H9 (cell line): Measurements from ENCODE around the gene SKOR2. TPM values are rescaled to one million over a fixed set of nuclear protein-coding genes. Genes with fewer than 3 reads are reported as not detected.
"Not testable (repeated sequence)": the region's sequence is repeated elsewhere in the genome, so short reads cannot be mapped to it uniquely, and the experiment has no call there.

ENCODE experiments used
- DNase-seq: peaks from one replicate; pipeline ENCODE4 v3.0.0-alpha.2; 2017
- H2AFZ ChIP-seq: one replicate; pipeline ENCODE4 v1.6.1; 2013; ENCODE audit warnings: mild to moderate bottlenecking, low read length, control low read depth, moderate library complexity
- H2AK5ac ChIP-seq: 2 replicates; pipeline ENCODE4 v1.6.1; 2013; ENCODE audit warnings: low read length, control low read depth, mixed read lengths; ENCODE audit not compliant: insufficient read length
- H2BK120ac ChIP-seq: one replicate; pipeline ENCODE4 v1.6.1; 2013; ENCODE audit warnings: low read depth, mild to moderate bottlenecking, low read length, control low read depth, inconsistent platforms; ENCODE audit not compliant: poor library complexity, severe bottlenecking
- H2BK12ac ChIP-seq: 2 replicates; pipeline ENCODE4 v1.6.1; 2013; ENCODE audit warnings: low read length, control low read depth, mixed read lengths, low read depth; ENCODE audit not compliant: insufficient read length
- H2BK15ac ChIP-seq: 2 replicates; pipeline ENCODE4 v1.6.1; 2013; ENCODE audit warnings: low read depth, low read length, control low read depth
- H2BK20ac ChIP-seq: one replicate; pipeline ENCODE4 v1.6.1; 2013; ENCODE audit warnings: low read depth, mild to moderate bottlenecking, low read length, control low read depth, inconsistent platforms; ENCODE audit not compliant: poor library complexity, severe bottlenecking
- H2BK5ac ChIP-seq: 2 replicates; pipeline ENCODE4 v1.6.1; 2013; ENCODE audit warnings: low read length, control low read depth, mixed read lengths; ENCODE audit not compliant: insufficient read length
- H3K14ac ChIP-seq: 2 replicates; pipeline ENCODE4 v1.6.1; 2013; ENCODE audit warnings: low read length, control low read depth; ENCODE audit not compliant: insufficient read depth
- H3K18ac ChIP-seq: 2 replicates; pipeline ENCODE4 v1.6.1; 2013; ENCODE audit warnings: low read depth, mild to moderate bottlenecking, mixed read lengths, low read length, control low read depth; ENCODE audit not compliant: insufficient read length
- H3K23ac ChIP-seq: 2 replicates; pipeline ENCODE4 v1.6.1; 2013; ENCODE audit warnings: low read length, control low read depth, mixed read lengths, low read depth; ENCODE audit not compliant: insufficient read length
- H3K23me2 ChIP-seq: 2 replicates; pipeline ENCODE4 v1.6.1; 2013; ENCODE audit warnings: low read depth, mild to moderate bottlenecking, mixed read lengths, low read length, control low read depth; ENCODE audit not compliant: insufficient read length, poor library complexity, severe bottlenecking
- H3K27ac ChIP-seq: 2 replicates; pipeline ENCODE4 v1.5.1; 2013; ENCODE audit warnings: low read length, control low read depth, mixed read lengths, low read depth; ENCODE audit not compliant: insufficient read length
- H3K27me3 ChIP-seq: 2 replicates; pipeline ENCODE4 v1.6.1; 2013; ENCODE audit warnings: low read length, control low read depth, inconsistent platforms; ENCODE audit not compliant: insufficient read depth
- H3K4ac ChIP-seq: 2 replicates; pipeline ENCODE4 v1.6.1; 2013; ENCODE audit warnings: low read depth, mild to moderate bottlenecking, control low read depth, inconsistent platforms, low read length, moderate library complexity
- H3K4me1 ChIP-seq: 2 replicates; pipeline ENCODE4 v1.6.1; 2013; ENCODE audit warnings: low read length, control low read depth, inconsistent platforms; ENCODE audit not compliant: insufficient read depth
- H3K4me2 ChIP-seq: 2 replicates; pipeline ENCODE4 v1.6.1; 2013; ENCODE audit warnings: low read length, control low read depth, mixed read lengths; ENCODE audit not compliant: insufficient read length, insufficient read depth
- H3K56ac ChIP-seq: 2 replicates; pipeline ENCODE4 v1.6.1; 2013; ENCODE audit warnings: low read depth, mild to moderate bottlenecking, mixed read lengths, low read length, control low read depth; ENCODE audit not compliant: insufficient read length
- H3K79me1 ChIP-seq: 2 replicates; pipeline ENCODE4 v1.6.1; 2013; ENCODE audit warnings: low read depth, mild to moderate bottlenecking, moderate library complexity, low read length, control low read depth, inconsistent platforms; ENCODE audit not compliant: insufficient read depth, poor library complexity, severe bottlenecking
- H3K79me2 ChIP-seq: 2 replicates; pipeline ENCODE4 v1.6.1; 2013; ENCODE audit warnings: low read length, control low read depth, inconsistent platforms; ENCODE audit not compliant: insufficient read depth
- H3K9ac ChIP-seq: 2 replicates; pipeline ENCODE4 v1.6.1; 2013; ENCODE audit warnings: low read length, control low read depth, mixed read lengths; ENCODE audit not compliant: insufficient read length; ENCODE audit errors: extremely low read depth
- H3K9me3 ChIP-seq: one replicate; pipeline ENCODE4 v1.6.1; 2013; ENCODE audit warnings: low read depth, low read length, inconsistent platforms; ENCODE audit not compliant: control insufficient read depth
- H3T11ph ChIP-seq: one replicate; pipeline ENCODE4 v1.6.1; 2013; ENCODE audit warnings: mild to moderate bottlenecking, low read length, control low read depth, inconsistent platforms
- H4K20me1 ChIP-seq: one replicate; pipeline ENCODE4 v1.6.1; 2013; ENCODE audit not compliant: control insufficient read depth, insufficient read length, insufficient read depth
- H4K5ac ChIP-seq: 2 replicates; pipeline ENCODE4 v1.6.1; 2013; ENCODE audit warnings: low read depth, mild to moderate bottlenecking, mixed read lengths, low read length, control low read depth; ENCODE audit not compliant: insufficient read length
- H4K8ac ChIP-seq: replicated peaks from 2 replicates; pipeline ENCODE4 v1.6.1; 2013; ENCODE audit warnings: low read length, control low read depth, mixed read lengths, low read depth; ENCODE audit not compliant: insufficient read length
- H4K91ac ChIP-seq: 2 replicates; pipeline ENCODE4 v1.6.1; 2013; ENCODE audit warnings: low read depth, mild to moderate bottlenecking, moderate library complexity, mixed read lengths, low read length, control low read depth; ENCODE audit not compliant: insufficient read length
- H3K27ac Mint-ChIP-seq, 3 experiments: 2 replicates in 2 of 3; 3 replicates in 1 of 3; pipeline ENCODE4 v1.8.0; 2020 to 2021; ENCODE audit warnings: mixed read lengths in 3 of 3, mild to moderate bottlenecking in 1 of 3, moderate library complexity in 1 of 3
- H3K27me3 Mint-ChIP-seq: 2 replicates; pipeline ENCODE4 v1.8.0; 2021; ENCODE audit warnings: low read depth, mild to moderate bottlenecking, moderate library complexity, mixed read lengths
- H3K36me3 Mint-ChIP-seq, 3 experiments: 2 replicates in 2 of 3; 3 replicates in 1 of 3; pipeline ENCODE4 v1.8.0; 2020 to 2021; ENCODE audit warnings: low read depth in 3 of 3, mixed read lengths in 3 of 3; ENCODE audit not compliant: insufficient read depth in 1 of 3
- H3K4me1 Mint-ChIP-seq, 2 experiments: 2 replicates each; pipeline ENCODE4 v1.8.0; 2020; ENCODE audit warnings: mixed read lengths in 2 of 2
- H3K4me3 Mint-ChIP-seq, 2 experiments: 2 replicates in 1 of 2; 3 replicates in 1 of 2; pipeline ENCODE4 v1.8.0; 2020 to 2021; ENCODE audit warnings: mild to moderate bottlenecking in 2 of 2, mixed read lengths in 2 of 2, moderate library complexity in 1 of 2
- H3K9me3 Mint-ChIP-seq, 2 experiments: 2 replicates in 1 of 2; 3 replicates in 1 of 2; pipeline ENCODE4 v1.8.0; 2020; ENCODE audit warnings: mild to moderate bottlenecking in 2 of 2, mixed read lengths in 2 of 2, moderate library complexity in 1 of 2
- WGBS: extraction: QIAGEN DNeasy Blood & Tissue Kit; methylation state at CpG from one replicate; pipeline ENCODE4 v1.1.7; 2013; ENCODE audit warnings: missing lambda C conversion rate, low lambda C conversion rate, mixed read lengths; ENCODE audit not compliant: insufficient read length; ENCODE audit errors: extremely low coverage; 5-methylcytosine and 5-hydroxymethylcytosine counted together
- total RNA-seq: library from RNA; stranded (reverse); gene quantifications from 2 replicates; pipeline ENCODE4 v1.2.1, GENCODE V29; 2021
- TF ChIP-seq, protein P1 (sequence below): fragments of 200-600 bp; sonication (generic); conservative IDR thresholded peaks from 3 replicates; pipeline ENCODE4 v1.8.0; 2021; ENCODE audit warnings: antibody characterized with exemption, mild to moderate bottlenecking

The SKOR2 gene
- total RNA-seq, 1 experiment from 2014 or later: 0.24 TPM

DNA sequence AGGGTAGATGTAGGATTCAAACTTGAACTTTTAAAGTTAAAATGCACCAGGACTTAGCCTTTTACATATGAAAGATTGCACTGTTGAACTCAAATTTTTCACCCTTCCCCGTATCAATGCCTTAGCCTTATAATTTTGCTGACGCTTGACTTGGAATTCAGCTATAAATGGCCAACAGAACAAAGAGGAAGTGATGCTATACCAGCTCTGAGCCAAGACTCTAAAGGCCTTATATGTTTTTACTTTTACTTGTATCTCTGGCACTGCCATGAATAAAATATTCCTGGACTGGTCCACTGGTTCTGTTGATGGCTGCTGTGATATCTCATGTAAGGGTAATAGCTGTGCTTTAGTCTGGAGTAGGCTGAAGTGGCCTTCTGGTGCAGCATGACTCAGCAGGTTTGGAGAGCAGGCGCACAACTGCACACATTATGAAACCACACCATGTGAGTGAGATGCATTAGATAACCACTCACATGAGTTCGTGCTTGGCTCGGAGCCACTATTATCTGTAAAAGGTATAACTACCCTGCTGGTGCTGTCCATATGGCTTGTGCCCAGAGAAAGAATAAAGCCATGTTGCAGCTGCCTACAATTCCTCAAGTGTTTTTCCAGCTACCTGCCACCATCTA, 66.9 kb downstream of the SKOR2 start:
- no CpG with 5 or more reads among the region's 5 CpGs for WGBS
- no peak overlapping the region for H4K91ac ChIP-seq
- no peak overlapping the region for H2BK5ac ChIP-seq
- Mint-ChIP-seq H3K9me3 (peaks cover 28 to 29% of the 10 kb centered on the region in 2 experiments), H3K27me3 (peaks cover 22% of the 10 kb centered on the region), H3K27ac (no peak overlapping the region), H3K36me3 (peaks cover 8 to 21% (median 13%) of the 10 kb centered on the region in 3 experiments), H3K4me1 (peaks cover 5 to 11% of the 10 kb centered on the region in 2 experiments), H3K4me3 (no peak overlapping the region)
- no peaks in the 10 kb centered on the region for H4K20me1 ChIP-seq
- no peak for DNase-seq
- no peak overlapping the region for H3T11ph ChIP-seq
- no peak overlapping the region for H4K5ac ChIP-seq
- no peak overlapping the region for H3K27ac ChIP-seq
- no peak overlapping the region for H2AFZ ChIP-seq
- no peak overlapping the region for H3K4ac ChIP-seq
- H3K79me1 ChIP-seq: no peaks in the 10 kb centered on the region
- H3K14ac ChIP-seq: no peak overlapping the region
- TF ChIP-seq, protein P1, sequence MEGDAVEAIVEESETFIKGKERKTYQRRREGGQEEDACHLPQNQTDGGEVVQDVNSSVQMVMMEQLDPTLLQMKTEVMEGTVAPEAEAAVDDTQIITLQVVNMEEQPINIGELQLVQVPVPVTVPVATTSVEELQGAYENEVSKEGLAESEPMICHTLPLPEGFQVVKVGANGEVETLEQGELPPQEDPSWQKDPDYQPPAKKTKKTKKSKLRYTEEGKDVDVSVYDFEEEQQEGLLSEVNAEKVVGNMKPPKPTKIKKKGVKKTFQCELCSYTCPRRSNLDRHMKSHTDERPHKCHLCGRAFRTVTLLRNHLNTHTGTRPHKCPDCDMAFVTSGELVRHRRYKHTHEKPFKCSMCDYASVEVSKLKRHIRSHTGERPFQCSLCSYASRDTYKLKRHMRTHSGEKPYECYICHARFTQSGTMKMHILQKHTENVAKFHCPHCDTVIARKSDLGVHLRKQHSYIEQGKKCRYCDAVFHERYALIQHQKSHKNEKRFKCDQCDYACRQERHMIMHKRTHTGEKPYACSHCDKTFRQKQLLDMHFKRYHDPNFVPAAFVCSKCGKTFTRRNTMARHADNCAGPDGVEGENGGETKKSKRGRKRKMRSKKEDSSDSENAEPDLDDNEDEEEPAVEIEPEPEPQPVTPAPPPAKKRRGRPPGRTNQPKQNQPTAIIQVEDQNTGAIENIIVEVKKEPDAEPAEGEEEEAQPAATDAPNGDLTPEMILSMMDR: no peak
- H3K9ac ChIP-seq: no peak overlapping the region
- no peak overlapping the region for H4K8ac ChIP-seq
- no peaks in the 10 kb centered on the region for H3K23me2 ChIP-seq
- H3K18ac ChIP-seq: no peak overlapping the region
- H3K79me2 ChIP-seq: no peaks in the 10 kb centered on the region
- no peak overlapping the region for H3K56ac ChIP-seq
- H3K4me1 ChIP-seq: no peaks in the 10 kb centered on the region
- no peak overlapping the region for H2BK15ac ChIP-seq
- H2BK120ac ChIP-seq: no peak overlapping the region
- H3K9me3 ChIP-seq: peaks cover 13% of the 10 kb centered on the region
- no peak overlapping the region for H2BK20ac ChIP-seq
- H3K23ac ChIP-seq: no peak overlapping the region
- no peak overlapping the region for H2BK12ac ChIP-seq
- H2AK5ac ChIP-seq: no peak overlapping the region
- H3K4me2 ChIP-seq: no peak overlapping the region
- H3K27me3 ChIP-seq: no peaks in the 10 kb centered on the region

DNA sequence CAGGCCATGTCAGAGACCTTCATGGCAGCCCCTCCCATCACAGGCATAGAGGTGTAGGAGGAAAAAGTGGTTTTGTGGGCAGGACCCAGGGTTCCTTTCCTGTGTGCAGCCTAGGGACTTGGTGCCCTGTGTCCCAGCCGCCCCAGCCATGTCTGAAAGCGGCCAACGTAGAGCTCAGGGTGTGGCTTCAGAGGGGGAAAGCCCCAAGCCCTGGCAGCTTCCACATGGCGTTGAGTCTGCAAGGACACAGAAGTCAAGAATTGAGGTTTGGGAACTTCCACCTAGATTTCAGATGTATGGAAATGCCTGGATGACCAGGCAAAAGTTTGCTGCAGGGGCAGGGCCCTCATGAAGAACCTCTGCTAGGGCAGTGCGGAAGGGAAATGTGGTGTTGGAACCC, 69.3 kb downstream of the SKOR2 start:
- H2BK12ac ChIP-seq, H2BK15ac ChIP-seq, H2BK120ac ChIP-seq, H4K8ac ChIP-seq, H2AFZ ChIP-seq, H3K56ac ChIP-seq, H3K23me2 ChIP-seq, H4K5ac ChIP-seq, H3K14ac ChIP-seq, H3K79me1 ChIP-seq, H3K27ac ChIP-seq, H3K9ac ChIP-seq, H3K4me2 ChIP-seq, H4K20me1 ChIP-seq, H2BK20ac ChIP-seq, H3K27me3 ChIP-seq, H3T11ph ChIP-seq, H3K4me1 ChIP-seq, H2BK5ac ChIP-seq, DNase-seq, H4K91ac ChIP-seq, H3K4me3 Mint-ChIP-seq, H3K4ac ChIP-seq, H3K79me2 ChIP-seq, H3K18ac ChIP-seq, H3K27ac Mint-ChIP-seq, H2AK5ac ChIP-seq, H3K23ac ChIP-seq: not testable (repeated sequence)
- WGBS: no CpG with 5 or more reads among the region's 5 CpGs
- Mint-ChIP-seq H3K9me3 (peaks cover 29 to 31% of the 10 kb centered on the region in 2 experiments), H3K27me3 (peaks cover 22% of the 10 kb centered on the region), H3K4me1 (peaks cover 7 to 16% of the 10 kb centered on the region in 2 experiments), H3K36me3 (peaks cover 8 to 21% (median 13%) of the 10 kb centered on the region in 3 experiments)
- peaks cover 13% of the 10 kb centered on the region for H3K9me3 ChIP-seq
